ENCODE data around the gene ZDHHC14.

ZDHHC14 gene

DNA sequence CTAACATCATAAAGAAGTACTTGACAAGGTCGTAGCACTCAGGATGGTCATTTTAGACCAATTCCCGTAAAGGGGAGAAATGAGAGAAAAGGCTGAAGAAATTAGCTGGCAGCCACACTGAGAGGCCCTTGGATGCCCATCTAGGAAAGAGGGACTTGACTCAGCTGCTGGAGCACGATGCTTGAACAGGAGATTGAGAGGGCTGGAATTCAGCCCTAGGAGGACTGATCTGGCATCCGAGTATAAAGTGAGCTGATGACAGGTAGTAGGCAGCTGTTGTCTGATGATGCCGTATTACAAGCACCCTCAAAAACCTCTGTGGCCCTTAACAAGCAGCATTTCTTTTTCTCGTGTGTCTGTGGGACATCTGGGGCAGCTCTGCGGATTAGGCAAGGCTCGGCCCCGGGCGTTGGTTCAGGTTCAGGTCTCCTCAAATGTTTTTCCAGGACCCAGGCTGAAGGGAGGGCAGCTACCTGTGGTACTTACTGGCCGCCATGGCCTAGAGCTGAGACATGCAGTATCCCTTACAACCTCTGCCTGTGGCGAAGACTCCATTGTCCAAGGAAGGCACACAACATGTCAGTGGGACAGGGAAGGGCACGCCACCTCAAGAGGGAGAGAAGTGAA lies 222.4 kb downstream of the ZDHHC14 start:
- FAIRE-seq (no peak), DNase-seq (ENCODE audit: extremely low spot score, insufficient read length, low read depth) (no peak)

DNA sequence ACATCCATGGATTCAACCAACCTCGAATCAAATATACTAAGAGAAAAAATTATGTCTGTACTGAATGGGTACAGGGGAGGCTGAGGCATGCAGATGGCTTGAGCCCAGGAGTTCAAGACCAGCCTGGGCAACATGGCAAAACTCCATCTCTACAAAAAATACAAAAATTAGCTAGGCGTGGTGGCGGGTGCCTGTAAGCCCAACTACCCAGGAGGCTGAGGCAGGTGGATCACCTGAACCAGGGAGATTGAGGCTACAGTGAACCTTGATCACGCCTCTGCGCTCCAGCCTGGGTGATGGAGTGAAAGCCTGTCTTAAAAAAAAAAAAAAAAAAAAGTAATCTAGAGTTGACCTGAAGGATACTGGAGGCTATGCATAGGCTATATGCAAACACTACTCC lies 223.0 kb downstream of the ZDHHC14 start:
- FAIRE-seq (no peak), DNase-seq (ENCODE audit: extremely low spot score, insufficient read length, low read depth) (no peak)

DNA sequence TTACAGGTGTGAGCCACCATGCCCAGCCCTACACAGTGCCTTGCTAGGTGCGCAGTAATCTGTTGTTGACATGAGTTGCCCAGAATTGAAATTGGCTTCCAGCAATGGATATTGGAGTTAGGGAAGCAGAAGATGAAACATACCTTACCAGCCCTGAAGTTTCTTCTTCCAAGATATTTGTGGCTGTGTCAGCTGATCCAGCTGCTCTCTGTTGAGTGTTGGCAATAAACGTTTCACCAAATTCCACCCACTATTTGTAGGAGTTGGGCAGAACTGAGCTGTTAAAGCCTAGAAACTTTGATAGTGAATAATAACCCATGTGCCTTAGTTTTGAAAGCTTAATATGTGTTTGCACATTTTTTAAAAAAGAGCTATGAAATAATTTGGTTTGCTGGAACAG lies 223.8 kb downstream of the ZDHHC14 start:
- FAIRE-seq (no peak), DNase-seq (ENCODE audit: extremely low spot score, insufficient read length, low read depth) (no peak)

DNA sequence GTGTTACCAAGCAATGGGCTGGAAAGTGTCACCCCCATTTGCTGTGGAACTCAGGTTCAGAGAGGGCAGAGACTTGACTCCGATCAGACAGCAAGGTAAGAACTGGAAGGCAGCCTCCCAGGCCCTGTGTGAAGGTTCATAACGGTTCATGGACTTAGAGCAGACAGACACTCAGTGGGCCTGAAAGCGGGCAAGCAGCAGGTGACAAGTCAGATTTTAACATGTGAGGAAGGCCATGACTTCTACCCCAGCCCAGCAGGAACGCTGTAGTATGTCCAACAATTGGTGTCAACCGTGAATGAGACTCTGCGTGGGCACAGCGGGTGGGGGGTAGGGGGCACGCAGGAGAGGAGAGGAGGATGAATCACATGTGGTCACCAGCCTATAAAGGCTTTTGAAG lies 224.5 kb downstream of the ZDHHC14 start:
- DNase-seq (ENCODE audit: extremely low spot score, insufficient read length, low read depth) = no peak

GRCh38 chr6:157606516-157606915 lies 225.5 kb downstream of the ZDHHC14 start:
- DNase-seq (ENCODE audit: extremely low spot score, insufficient read length, low read depth) = no peak
- FAIRE-seq = no peak

More for the DNA sequence above, 224.5 kb downstream of the ZDHHC14 start:
- FAIRE-seq = no peak

- no peak for DNase-seq (ENCODE audit: extremely low spot score, insufficient read length, low read depth)
- peak; percentile 84 for FAIRE-seq
Observed at GRCh38 chr6:157607317-157608109, 226.5 kb downstream of the ZDHHC14 start.

DNA sequence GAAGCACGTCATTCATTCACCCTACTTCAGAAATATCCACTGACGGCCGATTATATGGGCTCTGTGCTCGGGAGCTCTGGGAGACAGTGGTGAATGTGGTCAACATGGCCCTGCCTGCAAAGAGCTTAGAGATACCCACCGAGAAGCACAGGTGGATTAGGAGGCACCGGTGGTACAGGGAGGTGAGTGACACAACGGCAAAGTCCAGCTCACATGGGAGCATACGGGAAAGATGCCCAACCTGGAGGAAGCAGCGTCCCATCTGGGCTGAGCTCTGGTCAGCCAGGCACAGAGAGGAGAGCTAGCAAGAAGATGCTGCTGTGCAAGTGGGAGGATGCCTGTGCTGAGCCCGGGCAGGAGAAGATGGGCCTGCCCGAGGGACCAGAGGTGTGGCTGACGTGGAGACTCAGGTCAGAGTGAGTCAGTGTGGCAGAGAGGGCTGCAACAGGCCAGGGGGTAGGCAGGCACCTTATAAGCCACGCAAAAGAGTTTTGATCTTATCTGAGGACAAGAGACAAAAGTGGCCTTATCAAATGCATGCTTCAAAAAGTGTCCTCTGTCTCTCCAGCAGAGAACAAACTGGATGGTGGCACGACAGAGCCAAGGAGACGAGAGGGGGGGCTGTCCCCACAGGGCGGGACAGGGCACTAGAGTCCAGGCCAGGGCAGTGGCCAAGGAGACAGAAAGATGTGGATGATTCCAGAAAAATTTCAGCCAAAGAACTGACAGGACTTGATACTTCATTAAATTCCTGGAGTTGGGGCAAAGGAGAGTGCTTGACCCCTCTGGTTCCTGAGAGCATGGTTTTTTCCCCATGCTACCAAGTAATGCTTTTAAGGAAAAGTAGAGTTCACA lies 227.5 kb downstream of the ZDHHC14 start:
- DNase-seq (ENCODE audit: extremely low spot score, insufficient read length, low read depth) = no peak
- no peak for FAIRE-seq

GRCh38 chr6:157609117-157609516 lies 228.1 kb downstream of the ZDHHC14 start:
- no peak for DNase-seq (ENCODE audit: extremely low spot score, insufficient read length, low read depth)
- no peak for FAIRE-seq

DNA sequence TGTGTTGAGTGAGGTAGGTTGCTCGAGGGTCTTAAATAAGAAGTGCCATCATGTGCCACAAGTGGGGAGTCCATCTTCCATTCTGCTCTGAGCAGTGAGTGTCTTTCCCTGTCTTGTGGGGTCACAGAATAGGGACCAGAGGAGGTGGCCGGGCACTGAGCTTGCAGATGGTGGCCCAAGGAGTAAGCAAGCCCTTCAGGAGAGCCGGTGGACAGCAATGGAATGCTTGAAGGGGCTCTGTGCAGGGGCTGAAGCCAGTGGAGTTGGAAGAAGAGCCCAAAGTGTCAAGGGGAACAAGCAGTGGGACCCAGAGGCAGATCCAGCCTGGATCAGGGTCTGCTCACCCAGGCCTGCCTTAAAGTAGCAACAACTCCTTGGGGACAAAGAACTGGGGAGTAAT lies 228.6 kb downstream of the ZDHHC14 start:
- FAIRE-seq (no peak), DNase-seq (ENCODE audit: extremely low spot score, insufficient read length, low read depth) (no peak)

GRCh38 chr6:157610451-157610999 lies 229.5 kb downstream of the ZDHHC14 start:
- no peak for FAIRE-seq

GRCh38 chr6:157611406-157611805 lies 230.4 kb downstream of the ZDHHC14 start:
- no peak for FAIRE-seq
- no peak for DNase-seq (ENCODE audit: extremely low spot score, insufficient read length, low read depth)

More at GRCh38 chr6:157610451-157610999, 229.5 kb downstream of the ZDHHC14 start:
- no peak for DNase-seq (ENCODE audit: extremely low spot score, insufficient read length, low read depth)

DNA sequence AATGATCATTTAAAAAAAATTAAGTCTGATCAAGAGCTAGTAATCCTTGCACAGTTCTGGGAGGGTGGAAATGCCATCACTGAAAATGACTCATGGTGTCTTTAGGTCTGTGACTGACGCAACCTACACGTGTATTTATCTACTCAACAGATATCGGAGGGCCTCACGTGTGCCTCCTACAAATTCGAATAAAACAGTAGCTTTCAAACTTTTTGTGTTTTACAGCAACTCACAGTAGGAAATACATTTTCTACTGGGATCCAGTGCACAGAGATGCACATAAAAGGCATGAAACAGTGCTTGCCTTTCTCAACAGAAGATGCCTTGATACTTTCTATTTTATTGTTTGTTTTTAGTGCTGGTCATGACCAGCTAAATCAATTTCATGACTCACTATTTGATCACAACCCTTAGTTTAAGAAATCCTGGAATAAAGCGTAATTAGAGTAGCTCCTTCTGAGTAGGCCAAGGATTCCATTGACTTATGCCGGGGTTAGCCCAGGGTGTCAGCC lies 232.1 kb downstream of the ZDHHC14 start:
- FAIRE-seq = no peak
- no peak for DNase-seq (ENCODE audit: extremely low spot score, insufficient read length, low read depth)

GRCh38 chr6:157614026-157614568 lies 233.1 kb downstream of the ZDHHC14 start:
- FAIRE-seq = peak; percentile 66
- no peak for DNase-seq (ENCODE audit: extremely low spot score, insufficient read length, low read depth)

DNA sequence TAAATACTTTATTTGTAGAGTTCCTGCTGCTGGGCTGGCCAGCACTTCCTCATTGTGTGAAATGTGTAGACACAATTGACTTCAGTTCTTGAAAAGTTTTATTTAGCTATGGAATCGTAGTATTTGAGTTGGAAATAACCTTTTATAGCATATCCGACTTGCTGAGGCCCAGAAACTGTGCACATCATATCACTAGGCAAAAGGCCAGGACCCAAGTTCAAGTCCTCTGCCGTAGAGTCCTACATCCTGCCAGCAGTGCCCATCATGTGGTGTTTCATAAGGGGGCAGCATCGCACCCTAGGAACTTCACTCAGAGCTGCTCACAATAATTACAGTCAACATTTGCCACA lies 234.4 kb downstream of the ZDHHC14 start:
- DNase-seq (ENCODE audit: extremely low spot score, insufficient read length, low read depth) (no peak), FAIRE-seq (no peak)

DNA sequence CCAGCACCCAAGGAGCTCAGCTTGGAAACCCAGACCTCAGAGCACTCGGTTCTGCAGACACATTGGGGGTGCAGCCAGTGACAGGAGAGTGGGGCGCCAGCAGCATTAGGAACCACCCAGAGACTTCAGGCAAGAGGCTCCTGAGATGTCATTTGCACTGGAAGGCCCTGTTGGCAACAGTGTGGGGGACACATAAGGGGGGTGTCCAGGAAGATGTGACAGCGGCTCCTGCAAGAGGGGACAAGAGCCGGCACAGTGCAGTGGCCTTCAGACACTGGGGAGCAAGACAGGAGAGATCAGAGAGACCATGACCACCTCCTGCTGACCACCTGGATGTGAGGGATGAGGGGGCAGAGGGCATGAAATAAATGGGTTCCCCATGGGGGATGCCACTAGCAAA lies 235.0 kb downstream of the ZDHHC14 start:
- no peak for DNase-seq (ENCODE audit: extremely low spot score, insufficient read length, low read depth)
- no peak for FAIRE-seq

DNA sequence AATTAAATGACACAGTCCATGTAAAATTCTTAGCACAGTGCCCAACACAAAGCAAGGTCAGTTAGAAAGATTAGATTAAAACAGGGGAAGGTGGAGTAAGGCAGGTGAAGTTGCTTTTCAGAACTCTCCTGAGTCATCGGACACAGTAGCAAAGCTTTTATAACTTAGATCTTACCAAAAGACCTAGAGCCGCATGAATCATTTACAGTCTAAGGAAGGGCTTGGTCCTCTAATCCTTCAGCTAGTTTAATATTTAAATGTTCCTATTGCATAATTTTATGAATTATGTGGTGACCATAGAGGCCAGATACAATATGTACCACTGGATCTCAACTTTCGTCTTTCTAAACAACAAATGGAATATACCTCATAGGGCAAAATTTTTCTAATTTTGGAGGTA lies 240.0 kb downstream of the ZDHHC14 start:
- DNase-seq (ENCODE audit: extremely low spot score, insufficient read length, low read depth) = no peak
- FAIRE-seq = no peak

DNA sequence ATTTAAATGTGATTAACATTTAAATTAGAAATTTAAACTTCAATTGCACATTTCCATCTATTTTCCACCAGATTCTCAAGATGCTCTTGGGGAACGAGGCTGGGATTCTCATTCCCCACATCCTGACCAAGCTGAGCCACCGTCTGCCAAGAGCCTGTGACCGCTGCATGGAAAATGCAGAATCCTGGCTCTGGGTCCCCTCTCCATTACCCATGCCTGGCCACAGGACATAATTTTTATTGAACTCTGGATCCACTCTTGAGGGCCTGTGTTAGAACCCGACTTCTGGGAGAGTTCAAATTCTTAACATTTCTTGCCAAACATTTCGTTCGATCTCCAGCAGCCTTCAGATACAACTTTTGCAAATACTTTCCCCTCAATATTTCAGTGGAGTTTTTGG lies 240.4 kb downstream of the ZDHHC14 start:
- FAIRE-seq (no peak), DNase-seq (ENCODE audit: extremely low spot score, insufficient read length, low read depth) (no peak)

DNA sequence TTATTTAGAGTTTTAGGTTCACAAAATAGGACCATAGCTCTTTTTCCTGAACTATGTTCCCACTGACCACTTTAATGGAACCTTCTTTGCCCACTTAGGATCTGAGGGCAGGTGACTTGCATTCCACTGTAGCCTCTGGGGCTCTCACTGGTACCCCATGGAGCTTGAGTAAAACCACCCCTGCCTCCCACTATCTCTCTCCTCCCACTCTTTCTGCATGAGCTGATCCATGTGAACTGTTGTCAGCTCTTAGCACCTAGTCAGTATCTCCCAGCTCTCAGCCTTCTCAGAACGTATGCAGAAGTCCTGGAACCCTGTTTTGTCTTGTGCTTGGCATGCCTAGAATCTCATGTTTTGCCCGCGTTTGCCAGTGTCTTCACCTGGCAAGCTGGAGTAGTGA lies 241.4 kb downstream of the ZDHHC14 start:
- no peak for DNase-seq (ENCODE audit: extremely low spot score, insufficient read length, low read depth)
- no peak for FAIRE-seq

GRCh38 chr6:157625111-157625510 lies 244.1 kb downstream of the ZDHHC14 start:
- FAIRE-seq = no peak
- no peak for DNase-seq (ENCODE audit: extremely low spot score, insufficient read length, low read depth)

GRCh38 chr6:157625764-157626163 lies 244.8 kb downstream of the ZDHHC14 start:
- FAIRE-seq = no peak

More at GRCh38 chr6:157625764-157626163, 244.8 kb downstream of the ZDHHC14 start:
- no peak for DNase-seq (ENCODE audit: extremely low spot score, insufficient read length, low read depth)

All from GM18507 (cell line).